Measurements from ENCODE around the gene ABLIM3. TPM values are rescaled to one million over a fixed set of nuclear protein-coding genes. Genes with fewer than 3 reads are reported as not detected.

Gene ABLIM3
- total and polyA plus RNA-seq, 2 donors (not counting 3 experiments of a cell fraction or from before 2014, with no cell fraction given), result 16.7 to 42.1 TPM

DNA sequence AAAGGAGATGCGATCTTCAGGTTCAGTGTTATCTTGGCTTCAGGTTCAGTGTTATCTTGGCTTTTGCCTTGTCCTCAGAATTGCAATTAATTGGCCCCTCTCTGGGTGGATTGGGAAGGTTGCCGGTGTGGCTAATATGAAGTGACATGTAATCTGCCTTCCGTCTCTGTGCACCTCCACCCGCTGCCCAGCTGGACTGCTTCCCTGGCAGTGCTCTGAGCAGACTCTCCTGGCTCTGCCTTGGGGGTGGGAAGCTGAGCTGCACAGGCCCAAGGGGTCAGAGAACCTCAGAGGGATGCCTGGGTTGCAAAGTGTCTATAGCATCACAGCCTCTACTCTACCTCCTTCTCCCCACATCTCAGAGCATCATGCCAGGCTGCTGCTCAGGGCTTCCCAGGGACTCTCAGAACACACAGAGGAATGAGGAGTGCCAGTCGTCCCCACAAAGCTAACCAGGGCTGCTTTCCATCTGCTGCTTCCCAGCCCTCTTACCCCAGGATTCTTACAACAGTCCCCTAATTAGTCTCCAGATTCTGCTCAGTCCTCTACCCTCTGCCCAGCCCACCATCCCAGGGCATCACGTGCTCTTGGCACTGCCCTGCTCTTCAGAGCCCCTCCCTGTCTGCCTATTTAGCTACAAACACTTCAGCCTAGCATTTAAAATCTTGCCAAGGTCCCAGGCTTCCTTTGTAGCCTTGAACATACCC lies 76.0 kb downstream of the ABLIM3 start:
- no peak for DNase-seq (ENCODE audit: low read depth, low spot score)
- intact Hi-C loops (cut with micrococcal nuclease) (no loop called here), dilution Hi-C loops (cut with MboI; ENCODE audit: extremely low pct_ligation_motif_present, low sequenced_read_pairs) (no loop called here)
- no peaks in the 10 kb centered on the region for H3K9me3 ChIP-seq (replicated peaks; ENCODE audit: control insufficient read depth, insufficient read depth, low read length)
- H3K36me3 ChIP-seq (ENCODE audit: control insufficient read depth in 2 of 2, extremely low read depth in 1 of 2, insufficient read depth in 2 of 2, low read length in 2 of 2), result peaks cover 0 to 10% of the 10 kb centered on the region in 2 experiments
- TF ChIP-seq, protein P1, sequence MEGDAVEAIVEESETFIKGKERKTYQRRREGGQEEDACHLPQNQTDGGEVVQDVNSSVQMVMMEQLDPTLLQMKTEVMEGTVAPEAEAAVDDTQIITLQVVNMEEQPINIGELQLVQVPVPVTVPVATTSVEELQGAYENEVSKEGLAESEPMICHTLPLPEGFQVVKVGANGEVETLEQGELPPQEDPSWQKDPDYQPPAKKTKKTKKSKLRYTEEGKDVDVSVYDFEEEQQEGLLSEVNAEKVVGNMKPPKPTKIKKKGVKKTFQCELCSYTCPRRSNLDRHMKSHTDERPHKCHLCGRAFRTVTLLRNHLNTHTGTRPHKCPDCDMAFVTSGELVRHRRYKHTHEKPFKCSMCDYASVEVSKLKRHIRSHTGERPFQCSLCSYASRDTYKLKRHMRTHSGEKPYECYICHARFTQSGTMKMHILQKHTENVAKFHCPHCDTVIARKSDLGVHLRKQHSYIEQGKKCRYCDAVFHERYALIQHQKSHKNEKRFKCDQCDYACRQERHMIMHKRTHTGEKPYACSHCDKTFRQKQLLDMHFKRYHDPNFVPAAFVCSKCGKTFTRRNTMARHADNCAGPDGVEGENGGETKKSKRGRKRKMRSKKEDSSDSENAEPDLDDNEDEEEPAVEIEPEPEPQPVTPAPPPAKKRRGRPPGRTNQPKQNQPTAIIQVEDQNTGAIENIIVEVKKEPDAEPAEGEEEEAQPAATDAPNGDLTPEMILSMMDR (IDR thresholded peaks at IDR 0.05; ENCODE audit: extremely low read depth in 1 of 2, insufficient read depth in 1 of 2, low read depth in 1 of 2, low read length in 2 of 2), result no peak
- TF ChIP-seq EZH2 (IDR thresholded peaks at IDR 0.05; ENCODE audit: borderline replicate concordance, low read depth, low read length, severe bottlenecking) (no peak), GATA2 (IDR thresholded peaks at IDR 0.05; ENCODE audit: insufficient read depth, insufficient read length, low read depth, low read length) (no peak), MYC (IDR thresholded peaks at IDR 0.05; ENCODE audit: low read depth, low read length) (no peak), POLR2A (IDR thresholded peaks at IDR 0.05; ENCODE audit: low read depth, low read length) (no peak), JUN (IDR thresholded peaks at IDR 0.05; ENCODE audit: borderline replicate concordance, insufficient read depth, insufficient read length, low read depth) (no peak), POLR2AphosphoS5 (IDR thresholded peaks at IDR 0.05; ENCODE audit: insufficient read depth, low read depth, low read length) (no peak), FOS (IDR thresholded peaks at IDR 0.05; ENCODE audit: borderline replicate concordance, insufficient read depth, low read length) (no peak)
- TF ChIP-seq, protein P2, sequence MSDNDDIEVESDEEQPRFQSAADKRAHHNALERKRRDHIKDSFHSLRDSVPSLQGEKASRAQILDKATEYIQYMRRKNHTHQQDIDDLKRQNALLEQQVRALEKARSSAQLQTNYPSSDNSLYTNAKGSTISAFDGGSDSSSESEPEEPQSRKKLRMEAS (IDR thresholded peaks at IDR 0.05; ENCODE audit: insufficient read depth, insufficient read length), result no peak
- BruUV-seq (replicated peaks), result no TSS peak
- no peak overlapping the region for H3K4me2 ChIP-seq (ENCODE audit: insufficient read depth, low read length)
- CTCF ChIA-PET, result interaction anchor here (1.0 kb wide), 1 partner anchor 11 kb away, joined by 3 read pairs; no protein-coding TSS in a partner anchor
- H3K9me1 ChIP-seq (replicated peaks; ENCODE audit: control insufficient read depth, extremely low read depth, insufficient read depth, low read length), result no peaks in the 10 kb centered on the region
- no peak for FAIRE-seq
- H3K27me3 ChIP-seq (ENCODE audit: control insufficient read depth in 2 of 2, insufficient read depth in 2 of 2, low read length in 2 of 2), result no peaks in the 10 kb centered on the region
- H3K9ac ChIP-seq (replicated peaks; ENCODE audit: extremely low read depth, insufficient read depth, low read length), result no peak overlapping the region
- no peak overlapping the region for H3K27ac ChIP-seq (ENCODE audit: insufficient read depth, low read depth, low read length)
- no peaks in the 10 kb centered on the region for H4K20me1 ChIP-seq (replicated peaks; ENCODE audit: control insufficient read depth, extremely low read depth, insufficient read depth, low read length)
- no peak overlapping the region for H3K4me3 ChIP-seq (replicated peaks in 1 of 3; ENCODE audit: insufficient read depth in 1 of 3, low read depth in 1 of 3, low read length in 3 of 3)
- POLR2A ChIA-PET, result no interaction called here
- H2AFZ ChIP-seq (ENCODE audit: low read depth, low read length), result no peak overlapping the region
- no peaks in the 10 kb centered on the region for H3K79me2 ChIP-seq (ENCODE audit: control insufficient read depth, insufficient read depth, low read length)
- peaks cover 17% of the 10 kb centered on the region for H3K4me1 ChIP-seq (ENCODE audit: control insufficient read depth, extremely low read depth, insufficient read depth, low read length)
